Gastroesophageal sphincter (tissue), 3 donors: Measurements from ENCODE around the gene PACS1.

Experiments used
- CTCF ChIP-seq, 4 experiments: fragments of 200-600 bp in 2 of 4; fragments of 450-650 bp in 2 of 4; sonication (generic) in 1 of 4; IDR thresholded peaks; one replicate each; pipeline ENCODE4 v1.5.1; 2017 to 2019; ENCODE audit warnings: antibody characterized with exemption in 4 of 4, mild to moderate bottlenecking in 2 of 4, moderate library complexity in 2 of 4
- EP300 ChIP-seq: sonication (generic); formaldehyde crosslinking; IDR thresholded peaks from one replicate; pipeline ENCODE4 v1.6.1; 2017; ENCODE audit warnings: antibody characterized with exemption, mild to moderate bottlenecking
- POLR2A ChIP-seq, 2 donors: fragments of 450-650 bp; IDR thresholded peaks; one replicate each; pipeline ENCODE4 v1.6.1; 2017; ENCODE audit warnings: antibody characterized with exemption in 2 of 2, mild to moderate bottlenecking in 2 of 2, moderate library complexity in 1 of 2
- POLR2AphosphoS5 ChIP-seq: sonication (generic); formaldehyde crosslinking; IDR thresholded peaks from one replicate; pipeline ENCODE4 v1.6.1; 2017; ENCODE audit warnings: antibody characterized with exemption

GRCh38 chr11:66064571-66064970, 5.5 kb upstream of the PACS1 start:
- no peak for TF ChIP-seq CTCF (IDR thresholded peaks at IDR 0.05)
- no peak for TF ChIP-seq EP300
- no peak for TF ChIP-seq POLR2AphosphoS5
- TF ChIP-seq POLR2A (IDR thresholded peaks at IDR 0.05), result no peak
